Endothelial cell of umbilical vein (primary cell): ENCODE results near the gene ATG14. TPM values are rescaled to one million over a fixed set of nuclear protein-coding genes. Genes with fewer than 3 reads are reported as not detected.
"Not testable (repeated sequence)": the region's sequence is repeated elsewhere in the genome, so short reads cannot be mapped to it uniquely, and the experiment has no call there.

Experiments
- BruUV-seq: library from RNA; stranded (reverse); fragments of 400-500 nt; replicated peaks from 2 replicates; lab custom pipeline; 2021; lab: Mats Ljungman, UMichigan
- CTCF ChIA-PET: fragments of 300-600, 350-600 bp; sonication (Branson Sonifier 250); formaldehyde crosslinking; loops from one replicate; lab custom pipeline; 2021; ENCODE audit warnings: antibody characterized with exemption, inconsistent platforms; lab: Charles Lee
- POLR2A ChIA-PET: fragments of 300-600, 350-600 bp; sonication (Branson Sonifier 250); formaldehyde crosslinking; loops from one replicate; lab custom pipeline; 2021; ENCODE audit warnings: antibody characterized with exemption, inconsistent platforms; lab: Charles Lee
- DNase-seq: peaks from one replicate; pipeline ENCODE4 v3.0.0-alpha.2; 2011; ENCODE audit warnings: low read depth, low spot score
- FAIRE-seq: peaks from 2 replicates; lab custom pipeline; 2011; peaks lifted over from hg19 to GRCh38; lab: Jason Lieb, UNC
- H2AFZ ChIP-seq: 2 replicates; pipeline ENCODE4 v1.6.0; 2012; ENCODE audit warnings: low read depth, low read length, control low read depth, inconsistent platforms
- H3K27ac ChIP-seq: 2 replicates; pipeline ENCODE4 v1.5.1; 2011; ENCODE audit warnings: low read depth, mild to moderate bottlenecking, control low read depth, low read length, moderate library complexity; ENCODE audit not compliant: insufficient read depth
- H3K27me3 ChIP-seq, 2 experiments: 2 replicates each; pipeline versions ENCODE4 v1.6.0 to v1.6.1; 2011; ENCODE audit warnings: low read length in 2 of 2, mixed read lengths in 1 of 2; ENCODE audit not compliant: control insufficient read depth in 2 of 2, insufficient read depth in 2 of 2
- H3K36me3 ChIP-seq, 2 experiments: 2 replicates in 1 of 2; 3 replicates in 1 of 2; pipeline ENCODE4 v1.5.1; 2011; ENCODE audit warnings: low read length in 2 of 2, mild to moderate bottlenecking in 1 of 2, moderate library complexity in 1 of 2; ENCODE audit not compliant: control insufficient read depth in 2 of 2, insufficient read depth in 2 of 2; ENCODE audit errors: extremely low read depth in 1 of 2
- H3K4me1 ChIP-seq: 3 replicates; pipeline ENCODE4 v1.5.1; 2011; ENCODE audit warnings: mild to moderate bottlenecking, low read length; ENCODE audit not compliant: control insufficient read depth, insufficient read depth; ENCODE audit errors: extremely low read depth
- H3K4me2 ChIP-seq: 2 replicates; pipeline ENCODE4 v1.6.1; 2011; ENCODE audit warnings: low read length, control low read depth, mixed read lengths; ENCODE audit not compliant: insufficient read depth
- H3K4me3 ChIP-seq, 3 experiments: fragments of 200-600 bp in 1 of 3; sonication (generic), shearing (Covaris generic) in 1 of 3; replicated peaks in 1 of 3; 2 replicates each; pipeline ENCODE4 v1.5.1; 2011 to 2016; ENCODE audit warnings: control low read depth in 3 of 3, low read length in 3 of 3, mild to moderate bottlenecking in 2 of 3, inconsistent platforms in 1 of 3, low read depth in 1 of 3, moderate library complexity in 1 of 3; ENCODE audit not compliant: insufficient read depth in 1 of 3
- H3K79me2 ChIP-seq: 2 replicates; pipeline ENCODE4 v1.6.0; 2012; ENCODE audit warnings: low read length, inconsistent platforms; ENCODE audit not compliant: control insufficient read depth, insufficient read depth
- H3K9ac ChIP-seq: replicated peaks from 2 replicates; pipeline ENCODE3; 2011; ENCODE audit warnings: low read length, control low read depth; ENCODE audit not compliant: insufficient read depth; ENCODE audit errors: extremely low read depth
- H3K9me1 ChIP-seq: replicated peaks from 3 replicates; pipeline ENCODE4 v1.6.0; 2011; ENCODE audit warnings: mild to moderate bottlenecking, low read length; ENCODE audit not compliant: control insufficient read depth, insufficient read depth; ENCODE audit errors: extremely low read depth
- H3K9me3 ChIP-seq: replicated peaks from 2 replicates; pipeline ENCODE4 v1.5.1; 2012; ENCODE audit warnings: low read length, inconsistent platforms; ENCODE audit not compliant: control insufficient read depth, insufficient read depth
- H4K20me1 ChIP-seq: replicated peaks from 2 replicates; pipeline ENCODE3; 2011; ENCODE audit warnings: mild to moderate bottlenecking, low read length; ENCODE audit not compliant: control insufficient read depth, insufficient read depth; ENCODE audit errors: extremely low read depth
- CTCF ChIP-seq, 2 donors: IDR thresholded peaks; 1 replicate in 1 of 2; 2 replicates in 1 of 2; pipeline ENCODE4 v1.5.1; 2011; ENCODE audit warnings: low read length in 2 of 2, mild to moderate bottlenecking in 2 of 2, moderate library complexity in 2 of 2, control low read depth in 1 of 2, inconsistent platforms in 1 of 2, low read depth in 1 of 2; ENCODE audit not compliant: insufficient read depth in 1 of 2; ENCODE audit errors: extremely low read depth in 1 of 2
- EZH2 ChIP-seq: IDR thresholded peaks from 2 replicates; pipeline ENCODE4 v1.6.1; 2012; ENCODE audit warnings: borderline replicate concordance, low read depth, mild to moderate bottlenecking, moderate library complexity, low read length, inconsistent platforms; ENCODE audit not compliant: severe bottlenecking
- FOS ChIP-seq: IDR thresholded peaks from 2 replicates; pipeline ENCODE4 v1.6.1; 2011; ENCODE audit warnings: mild to moderate bottlenecking, low read length, moderate library complexity, borderline replicate concordance; ENCODE audit not compliant: insufficient read depth
- GATA2 ChIP-seq: IDR thresholded peaks from 2 replicates; pipeline ENCODE4 v1.7.0; 2011; ENCODE audit warnings: low read depth, mild to moderate bottlenecking, moderate library complexity, mixed read lengths, low read length; ENCODE audit not compliant: insufficient read length, insufficient read depth
- JUN ChIP-seq: IDR thresholded peaks from 2 replicates; pipeline ENCODE4 v1.6.1; 2011; ENCODE audit warnings: borderline replicate concordance, low read depth; ENCODE audit not compliant: insufficient read length, insufficient read depth
- MAX ChIP-seq: IDR thresholded peaks from 2 replicates; pipeline ENCODE4 v1.6.1; 2011; ENCODE audit not compliant: insufficient read depth, insufficient read length
- MYC ChIP-seq: IDR thresholded peaks from one replicate; pipeline ENCODE4 v1.6.1; 2011; ENCODE audit warnings: mild to moderate bottlenecking, low read depth, low read length
- POLR2A ChIP-seq: IDR thresholded peaks from 2 replicates; pipeline ENCODE4 v1.6.1; 2012; ENCODE audit warnings: low read depth, mild to moderate bottlenecking, control low read depth, low read length
- POLR2AphosphoS5 ChIP-seq: IDR thresholded peaks from 2 replicates; pipeline ENCODE4 v1.6.1; 2012; ENCODE audit warnings: low read depth, mild to moderate bottlenecking, control low read depth, low read length, moderate library complexity; ENCODE audit not compliant: insufficient read depth
- dilution Hi-C: fragments of 300-500 bp; cut with MboI; formaldehyde crosslinking; loops from one replicate; pipeline ENCODE4 v1.15.0; 2019; ENCODE audit warnings: low sequenced_read_pairs; ENCODE audit not compliant: extremely low pct_ligation_motif_present
- intact Hi-C: fragments of 100-400 bp; cut with micrococcal nuclease; formaldehyde crosslinking; loops from one replicate; pipeline ENCODE4 v1.10.0; 2022
- polyA plus RNA-seq, 4 experiments: library from polyadenylated mRNA; depleted of rRNA in 3 of 4; stranded (reverse) in 3 of 4; unstranded in 1 of 4; fragments of >200 nt; gene quantifications; 2 replicates each; pipeline versions ENCODE4 v1.2.1 to v1.2.3, GENCODE V29; 2011 to 2012; ENCODE audit warnings: missing spikeins in 1 of 4
- total RNA-seq: library from RNA; stranded (reverse); gene quantifications from 2 replicates; pipeline ENCODE4 v1.2.3, GENCODE V29; 2021

Gene ATG14
- total and polyA plus RNA-seq, 2 donors (not counting 3 experiments of a cell fraction or from before 2014, with no cell fraction given), result 5.9 to 10.0 TPM

GRCh38 chr14:55383541-55384140 lies 28.0 kb downstream of the ATG14 start:
- no peak overlapping the region for H3K27ac ChIP-seq

GRCh38 chr14:55383056-55383466 lies 28.6 kb downstream of the ATG14 start:
- H3K79me2 ChIP-seq, H4K20me1 ChIP-seq, intact Hi-C loops, H3K9me3 ChIP-seq, H3K4me1 ChIP-seq, POLR2A ChIA-PET, BruUV-seq, DNase-seq, H3K9ac ChIP-seq, H3K4me3 ChIP-seq, H3K9me1 ChIP-seq, H3K4me2 ChIP-seq, H3K27me3 ChIP-seq, H3K27ac ChIP-seq, H2AFZ ChIP-seq, FAIRE-seq, dilution Hi-C loops: not testable (repeated sequence)
- CTCF ChIA-PET, result interaction anchor here (1.0 to 1.6 kb wide), 4 partner anchors 10 to 170 kb away, joined by 3 to 8 read pairs (median 4); no protein-coding TSS in a partner anchor
- H3K36me3 ChIP-seq, result peaks cover 2 to 12% of the 10 kb centered on the region in 2 experiments

More at GRCh38 chr14:55383541-55384140, 28.0 kb downstream of the ATG14 start:
- Histone ChIP-seq H3K79me2 (no peaks in the 10 kb centered on the region), H3K36me3 (peaks cover 2 to 12% of the 10 kb centered on the region in 2 experiments), H4K20me1 (no peaks in the 10 kb centered on the region), H3K4me3 (no peak overlapping the region), H3K9ac (no peak overlapping the region), H3K4me2 (no peak overlapping the region), H3K9me1 (no peaks in the 10 kb centered on the region), H3K4me1 (no peaks in the 10 kb centered on the region), H3K9me3 (no peaks in the 10 kb centered on the region), H2AFZ (no peak overlapping the region), H3K27me3 (no peaks in the 10 kb centered on the region)
- intact Hi-C loops (no loop called here), dilution Hi-C loops (no loop called here)
- TF ChIP-seq FOS (no peak), POLR2A (no peak), MYC (no peak), GATA2 (no peak), MAX (no peak), JUN (no peak), EZH2 (no peak), CTCF (IDR thresholded peaks at IDR 0.05; ENCODE audit: extremely low read depth in 1 of 2, insufficient read depth in 1 of 2, low read depth in 1 of 2, low read length in 2 of 2) (no peak), POLR2AphosphoS5 (no peak)
- no TSS peak for BruUV-seq
- ChIA-PET CTCF (interaction anchor here (1.4 to 1.6 kb wide), 2 partner anchors 138 to 171 kb away, joined by 4 read pairs; no protein-coding TSS in a partner anchor), POLR2A (no interaction called here)
- no peak for DNase-seq
- FAIRE-seq, result no peak
